SIG-M5 treated with dmso at 0.1 percent for 504 hours (cell line): ENCODE measurements around the gene CD44.

Experiments used
- DNase-seq: peaks from one replicate; lab custom pipeline; 2025; ENCODE audit not compliant: unreplicated experiment; lab: John Stamatoyannopoulos, UW

CD44 gene

DNA sequence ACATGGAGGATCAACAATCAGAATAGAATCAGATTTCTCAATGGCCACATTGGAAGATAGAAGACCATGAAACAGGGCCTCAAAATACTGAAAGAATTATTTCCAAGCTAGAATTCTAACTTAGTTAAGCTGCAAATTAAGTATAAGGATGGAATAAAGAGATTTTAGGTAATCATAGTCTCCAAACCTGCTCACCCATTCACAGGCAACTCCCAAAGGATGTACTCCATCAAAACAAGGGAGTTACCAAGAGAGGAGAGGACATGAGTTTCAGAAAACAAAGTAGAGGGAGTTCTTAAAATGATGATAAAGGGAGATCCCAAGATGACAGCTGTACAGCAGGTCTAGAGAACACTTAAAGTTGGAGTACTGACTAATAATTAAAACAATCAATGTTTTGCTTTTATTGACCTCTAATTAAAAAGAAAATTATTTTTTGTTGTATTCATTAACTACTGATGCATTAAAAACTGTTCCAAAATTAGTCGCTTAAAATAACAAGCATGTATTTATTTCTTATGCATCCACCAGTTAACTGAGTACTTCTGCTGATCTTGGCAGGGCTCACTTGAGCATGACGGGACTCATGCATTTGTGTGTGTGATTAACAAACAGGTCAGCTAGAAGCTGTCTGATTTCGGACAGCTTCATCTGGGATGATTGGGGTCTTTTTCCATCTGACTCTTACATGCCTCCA lies 95.6 kb downstream of the CD44 start:
- no peak for DNase-seq

DNA sequence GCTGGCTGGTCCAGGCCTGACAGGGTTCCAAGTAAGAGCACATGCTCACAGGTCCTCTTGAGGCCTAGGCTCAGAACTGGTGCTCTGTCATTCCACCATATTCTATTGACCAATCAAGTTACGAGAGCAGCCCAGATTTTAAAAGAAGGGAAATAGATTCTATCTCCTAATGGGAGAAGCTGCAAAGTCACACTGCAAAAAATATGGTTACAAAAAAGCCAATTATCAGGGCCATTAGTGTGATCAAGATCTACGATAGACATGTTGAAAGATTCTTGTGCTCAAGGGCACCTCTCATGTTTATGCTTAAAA lies 96.1 kb downstream of the CD44 start:
- DNase-seq = no peak

DNA sequence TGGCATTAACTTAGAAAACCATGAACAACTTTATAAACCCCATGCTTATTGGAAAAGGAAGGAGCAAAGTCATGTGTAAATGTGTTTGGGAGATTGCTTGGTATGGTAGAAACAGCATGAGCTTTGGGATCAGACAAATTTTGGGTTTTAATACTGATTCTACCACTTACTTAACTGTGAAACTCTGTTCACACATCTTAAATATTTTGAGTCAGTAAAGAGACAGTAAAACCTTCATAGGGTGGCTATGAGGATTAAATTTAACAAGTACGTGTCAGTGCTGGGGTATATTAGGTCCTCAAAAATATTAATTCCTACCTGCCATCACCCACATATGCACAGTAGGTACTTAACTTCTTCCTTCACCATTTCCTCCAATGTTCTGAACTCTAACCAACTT lies 96.5 kb downstream of the CD44 start:
- no peak for DNase-seq

DNA sequence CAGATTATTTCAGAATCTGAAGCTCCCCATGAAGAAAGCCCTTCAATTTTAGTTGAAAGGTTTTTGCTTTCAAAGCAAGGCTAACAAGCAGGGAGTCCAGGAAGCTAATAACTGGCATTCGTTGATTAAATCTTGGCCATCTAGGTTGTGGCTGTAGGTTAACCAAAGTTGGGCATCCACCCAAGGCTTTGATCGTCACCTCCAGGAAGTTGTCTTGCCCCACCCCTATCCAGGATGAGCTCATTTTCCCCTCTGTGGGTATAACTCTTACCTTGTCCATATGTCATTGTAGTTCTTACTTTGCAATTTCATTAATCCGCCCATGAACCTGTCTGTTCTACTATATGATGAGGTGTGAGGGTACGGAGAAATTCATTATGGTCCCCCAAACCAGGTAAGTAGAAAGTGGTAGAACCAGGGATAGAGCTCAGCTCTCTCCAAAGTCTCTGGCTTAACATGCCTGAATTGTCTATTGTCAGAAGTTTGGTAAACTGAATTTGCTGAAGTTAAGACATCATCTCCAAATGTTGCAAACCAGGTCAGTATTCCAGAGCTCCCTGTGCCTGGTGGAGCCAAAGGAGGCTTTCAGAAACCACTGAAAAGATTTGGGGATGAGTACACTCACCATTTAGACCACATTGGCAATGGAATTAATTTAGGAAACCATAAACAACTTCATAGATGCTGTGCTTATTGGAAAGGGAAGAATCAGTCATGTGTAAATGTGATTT lies 97.1 kb downstream of the CD44 start:
- no peak for DNase-seq

DNA sequence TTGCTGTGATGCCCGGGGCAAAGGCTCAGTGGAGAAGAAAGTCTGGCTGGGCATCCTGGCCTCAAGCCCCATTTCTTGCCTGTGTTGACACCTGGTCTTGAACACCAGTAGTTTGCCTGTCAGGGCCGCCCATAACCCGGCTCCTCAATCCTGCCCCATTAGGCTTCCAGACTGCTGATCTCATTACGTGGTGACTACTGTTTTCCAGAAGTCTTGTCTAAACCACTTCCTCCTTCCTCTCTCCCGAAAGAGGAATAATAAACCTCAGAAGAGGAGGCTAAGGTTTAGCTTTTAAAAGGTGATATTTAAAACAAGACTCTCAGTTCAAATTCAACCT lies 97.7 kb downstream of the CD44 start:
- DNase-seq = no peak

DNA sequence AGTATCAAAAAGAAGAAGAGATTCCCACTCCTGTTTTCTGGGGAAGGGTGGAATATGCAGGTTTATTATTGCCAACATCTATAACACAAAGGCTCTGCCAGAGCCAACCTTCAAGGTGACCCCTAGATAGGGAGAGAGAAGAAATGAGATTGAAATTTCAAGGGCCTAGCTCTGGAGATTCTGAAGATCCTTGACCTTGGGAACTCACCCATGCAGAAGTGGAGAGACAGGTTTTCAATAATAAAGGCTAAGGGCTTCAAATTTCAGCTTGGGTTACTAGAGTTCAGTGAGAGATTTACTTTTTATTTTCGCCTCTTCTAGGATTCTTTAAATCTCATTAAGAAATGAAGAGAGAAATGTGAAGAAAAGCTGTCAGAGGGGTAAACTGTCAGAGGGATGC lies 98.4 kb downstream of the CD44 start:
- no peak for DNase-seq

DNA sequence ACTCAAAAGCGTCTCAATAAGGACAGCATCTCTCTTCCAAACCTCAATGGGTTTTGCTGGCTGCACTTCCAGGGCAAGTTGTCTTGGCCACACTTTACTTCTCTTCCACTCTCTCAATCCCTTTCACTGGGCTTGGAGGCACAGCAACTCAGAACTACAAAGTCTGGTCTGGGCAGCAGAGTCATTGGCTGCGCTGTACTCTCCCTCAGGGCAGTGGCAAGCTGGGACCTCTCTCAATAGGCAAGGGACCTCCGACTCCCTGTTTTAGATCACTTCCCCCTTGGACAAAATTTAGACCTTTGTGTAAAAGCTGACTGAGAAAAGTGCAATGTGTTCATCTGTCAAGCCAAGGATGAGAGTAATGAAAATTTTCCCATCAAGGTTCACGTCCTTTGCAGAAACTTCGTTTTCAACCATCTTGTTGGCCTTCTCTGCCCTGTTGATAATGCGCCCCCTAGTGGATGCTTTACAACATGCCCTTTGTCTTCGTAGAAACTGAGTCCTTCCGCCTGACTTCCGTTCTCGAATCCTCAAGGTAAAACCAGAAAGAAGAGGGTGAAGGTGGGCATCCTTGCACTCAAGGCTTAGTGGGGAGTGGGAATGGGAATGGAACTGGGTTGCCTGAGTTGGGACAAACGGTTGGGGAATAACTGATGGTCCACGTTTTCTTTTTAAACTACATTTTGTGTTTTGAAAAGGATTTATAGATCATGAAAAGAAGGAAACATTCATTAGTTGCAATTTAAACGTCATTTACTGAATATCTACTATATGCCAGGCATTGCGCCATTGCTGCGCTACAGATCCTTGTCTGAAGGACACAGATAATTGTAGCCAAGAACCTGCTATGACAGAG lies 99.1 kb downstream of the CD44 start:
- peak; percentile 59 for DNase-seq

DNA sequence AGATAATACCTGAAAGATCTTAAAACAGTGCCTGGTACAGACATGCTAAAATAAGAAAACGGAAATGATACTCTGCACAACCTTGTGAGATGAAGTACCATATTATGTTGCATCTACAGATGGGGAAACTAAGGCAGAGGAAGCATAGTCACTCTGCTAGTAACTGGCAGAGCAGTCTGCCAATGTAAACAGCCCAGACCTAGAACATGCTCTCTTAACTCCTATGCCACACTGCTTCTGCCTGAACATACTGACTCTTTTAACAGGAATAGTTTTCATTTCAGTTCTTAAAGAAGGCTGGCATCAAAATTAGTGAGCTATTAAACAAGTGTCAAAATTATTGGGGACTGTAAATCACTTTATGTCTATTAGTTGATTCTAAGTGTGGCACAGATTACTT lies 99.9 kb downstream of the CD44 start:
- DNase-seq = no peak

DNA sequence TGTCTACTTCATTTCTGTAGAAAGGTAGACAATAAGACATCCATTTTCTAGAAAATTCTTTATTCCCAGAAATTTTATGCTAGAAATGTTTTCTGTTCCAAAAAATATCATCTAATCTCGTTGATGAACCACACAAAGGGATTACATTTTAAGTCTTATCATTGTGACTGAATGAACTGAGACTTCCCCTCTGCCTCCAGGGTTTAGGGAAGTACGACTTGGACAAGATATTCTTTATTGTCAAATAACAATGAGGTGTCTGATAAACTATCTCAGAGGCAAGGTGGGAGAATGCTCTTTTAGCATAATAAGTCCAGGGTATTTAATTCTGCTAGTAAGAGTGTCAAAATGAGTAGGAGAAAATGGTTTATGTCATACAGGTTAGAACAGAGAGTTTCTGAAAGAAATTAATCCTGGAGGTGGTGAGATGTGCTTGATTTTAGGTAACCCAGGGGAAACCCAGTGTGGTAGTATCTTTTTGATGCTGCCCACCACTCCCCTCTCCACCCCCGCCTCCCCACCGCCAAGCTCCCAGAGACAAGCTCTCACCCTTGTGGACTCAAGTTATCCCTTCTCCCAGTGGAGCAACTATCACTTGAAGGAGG lies 100.6 kb downstream of the CD44 start:
- peak; percentile 22 for DNase-seq

DNA sequence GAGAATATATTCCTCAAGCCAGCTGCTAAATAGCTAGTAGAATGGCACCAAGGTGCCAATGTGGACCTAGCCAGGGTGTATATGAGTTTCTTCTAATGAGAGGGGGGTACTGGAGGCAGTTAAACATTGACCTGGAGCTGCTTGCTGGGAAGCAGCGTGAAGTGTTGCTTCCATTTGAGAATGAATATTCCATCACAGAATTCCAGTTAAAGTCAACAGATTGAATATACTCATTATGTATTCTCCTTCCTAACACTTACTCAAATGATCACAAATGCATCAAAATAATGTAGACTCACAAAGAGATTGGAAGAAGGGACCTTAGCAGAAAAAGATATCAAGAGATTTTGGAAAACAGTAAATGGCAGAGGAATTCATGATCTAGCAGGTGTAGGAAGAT lies 102.1 kb downstream of the CD44 start:
- no peak for DNase-seq

DNA sequence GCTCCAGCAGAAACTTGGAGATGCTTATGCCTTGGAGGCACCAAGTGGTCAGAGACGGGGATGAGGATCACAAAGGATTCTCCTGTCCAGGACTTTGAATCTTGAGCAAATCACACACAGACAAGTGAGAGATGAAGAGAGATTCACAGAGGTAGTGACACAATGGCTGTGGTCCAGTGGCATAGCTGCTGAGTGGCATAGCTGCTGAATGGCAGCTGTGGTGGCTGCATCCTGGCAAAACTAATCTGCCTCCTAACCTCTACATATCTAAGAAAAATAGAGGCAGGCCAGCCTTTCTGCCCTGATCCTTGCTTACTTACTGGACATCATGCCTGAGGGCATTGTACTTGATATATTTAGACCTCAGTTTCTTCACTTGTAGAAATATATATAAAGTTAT lies 102.6 kb downstream of the CD44 start:
- no peak for DNase-seq

DNA sequence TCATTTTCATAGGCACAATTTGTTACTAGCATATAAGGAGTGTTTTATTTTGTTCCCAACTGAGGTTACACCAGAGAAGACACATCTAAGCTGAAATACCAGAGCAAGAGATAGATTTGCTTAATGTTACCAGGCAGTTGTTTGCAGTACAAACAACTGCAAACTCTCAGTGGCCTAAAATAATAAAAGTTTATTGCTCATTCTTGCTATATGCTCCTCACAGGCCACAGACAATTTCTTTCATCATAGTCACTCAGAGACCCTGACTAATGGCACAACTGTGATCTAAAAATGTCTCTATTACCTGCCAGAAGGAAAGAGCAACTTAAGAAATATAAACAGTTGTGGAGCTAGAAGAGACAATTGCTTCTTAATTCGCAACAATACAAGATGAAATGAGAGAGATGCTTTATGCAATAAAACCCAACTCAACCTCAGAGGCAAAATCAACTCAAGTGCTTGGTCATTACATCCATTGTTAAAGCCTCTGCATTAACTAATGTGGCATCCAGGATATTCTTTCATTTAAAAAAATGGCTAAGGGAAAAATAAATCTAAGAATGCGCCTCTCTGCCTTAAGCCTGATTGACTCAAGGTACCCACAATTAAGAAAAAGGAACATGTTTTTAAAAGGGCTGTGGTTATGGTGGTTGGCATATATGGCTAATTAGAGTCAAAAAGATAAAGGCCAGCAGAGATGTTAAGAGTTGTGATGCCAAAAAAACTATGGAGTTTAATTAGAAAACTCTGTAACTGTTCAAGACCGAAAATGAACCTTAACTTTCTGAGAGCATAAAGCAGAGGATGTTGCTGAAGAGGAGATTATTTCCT lies 103.7 kb downstream of the CD44 start:
- no peak for DNase-seq

DNA sequence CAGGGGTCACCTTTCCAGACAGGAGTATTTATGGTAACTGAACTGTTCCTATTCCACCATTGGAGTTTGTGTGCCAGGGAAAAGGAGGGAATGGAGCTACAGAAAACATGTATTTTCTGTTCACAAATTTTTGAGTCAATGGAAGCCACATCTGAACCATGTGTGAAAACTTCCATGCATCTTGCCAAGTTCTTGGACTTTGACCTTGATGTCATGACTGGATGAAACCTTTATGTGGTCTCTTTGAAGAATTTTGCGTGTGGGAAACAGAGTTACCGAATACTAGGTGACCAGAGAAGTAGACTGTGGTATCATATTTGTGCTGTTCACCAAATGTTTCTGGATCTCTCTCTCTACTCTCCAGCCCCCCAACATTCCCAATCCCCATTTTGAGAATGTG lies 104.8 kb downstream of the CD44 start:
- DNase-seq = no peak

DNA sequence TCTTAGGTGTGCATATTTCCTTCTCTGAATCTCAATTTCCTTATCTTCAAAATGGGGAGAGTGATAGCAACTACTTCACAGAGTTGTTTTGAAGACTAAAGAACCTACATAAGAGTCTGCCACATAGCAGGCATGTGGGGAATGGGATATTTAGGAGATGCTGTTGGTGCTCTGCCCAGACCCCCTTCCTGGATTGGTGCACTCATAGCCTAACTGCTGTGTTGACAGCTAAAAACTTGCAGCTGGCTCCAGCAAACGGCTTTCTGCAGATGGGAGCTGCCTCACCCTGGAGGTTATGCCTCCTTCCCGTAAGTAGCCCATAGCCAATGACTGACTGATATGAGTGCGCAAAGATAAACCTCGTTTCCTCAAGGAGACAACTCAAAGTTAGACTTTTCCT lies 106.1 kb downstream of the CD44 start:
- DNase-seq = no peak

DNA sequence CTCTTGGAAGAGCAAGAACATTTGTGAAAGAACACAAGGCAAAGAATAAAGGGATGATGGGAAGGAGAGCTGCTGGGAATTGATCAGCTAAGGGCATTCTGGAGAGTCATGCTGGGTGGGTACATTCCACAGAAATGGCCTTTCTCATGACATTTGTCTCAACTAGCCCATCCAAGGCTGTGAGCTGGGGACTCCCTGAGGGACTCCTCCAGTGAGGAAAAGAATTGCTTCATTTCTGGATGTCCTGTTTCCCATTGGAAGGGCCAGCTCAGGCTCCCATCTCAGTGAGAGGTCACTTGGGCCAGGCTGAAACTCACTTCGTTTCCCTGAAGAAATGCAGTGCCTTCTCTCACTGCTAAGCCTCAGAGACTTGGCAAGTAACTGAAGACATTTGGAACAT lies 106.8 kb downstream of the CD44 start:
- DNase-seq = no peak

DNA sequence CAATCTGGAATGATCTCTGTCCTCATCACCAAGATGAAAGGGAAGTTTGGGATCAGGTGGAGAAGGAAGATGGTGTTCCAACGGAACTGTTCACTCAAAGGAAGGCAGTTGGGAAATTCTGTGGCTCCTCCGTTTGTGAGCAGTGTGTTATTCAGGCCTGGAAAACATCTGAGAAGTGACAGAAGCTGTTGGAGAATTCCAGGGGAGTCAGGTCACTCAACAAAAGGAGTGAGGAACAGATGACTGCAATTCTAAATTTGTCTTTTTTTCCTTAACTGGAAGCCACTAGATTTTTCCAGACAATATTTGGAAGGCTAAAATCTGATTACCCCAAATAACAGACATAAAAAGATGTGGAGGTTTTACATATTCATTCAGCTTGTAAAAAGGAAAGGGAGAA lies 107.8 kb downstream of the CD44 start:
- DNase-seq = no peak

DNA sequence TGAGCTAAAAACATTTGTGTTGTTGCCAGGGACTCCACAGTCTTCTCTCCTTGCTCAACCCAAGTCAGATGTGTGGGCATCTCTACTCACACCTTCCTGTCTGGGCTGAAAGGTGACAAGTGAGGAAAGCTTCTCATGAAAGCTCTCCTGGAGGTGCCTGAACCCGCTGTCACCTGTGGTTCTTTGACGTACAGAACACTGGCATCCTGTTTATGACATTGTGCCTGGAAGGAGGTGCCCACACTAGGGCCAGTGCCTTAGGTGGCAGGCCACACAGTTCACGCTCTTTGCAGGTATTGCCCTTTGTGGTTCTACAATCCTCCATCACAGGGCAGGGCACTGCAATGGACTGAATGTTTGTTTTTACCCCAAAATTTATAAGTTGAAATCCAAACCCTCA lies 108.5 kb downstream of the CD44 start:
- DNase-seq = no peak

DNA sequence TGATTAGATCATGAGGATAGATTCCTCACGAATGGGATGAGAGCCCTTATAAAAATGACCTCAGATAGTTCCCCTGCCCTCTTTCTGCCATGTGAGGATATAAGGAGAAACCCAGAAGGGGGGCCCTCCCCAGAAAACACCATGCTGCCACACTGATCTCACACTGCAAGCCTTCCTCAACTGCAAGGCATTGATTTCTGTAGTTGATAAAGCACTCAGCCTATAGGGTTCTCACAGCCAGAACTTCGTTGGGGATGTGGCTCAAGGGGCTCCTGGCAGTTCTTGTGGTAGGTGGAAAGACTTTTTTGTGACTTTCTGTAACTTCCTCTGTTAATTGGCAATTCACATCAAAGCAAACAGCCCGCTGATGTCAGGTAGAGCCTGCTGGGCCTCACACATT lies 108.9 kb downstream of the CD44 start:
- no peak for DNase-seq

DNA sequence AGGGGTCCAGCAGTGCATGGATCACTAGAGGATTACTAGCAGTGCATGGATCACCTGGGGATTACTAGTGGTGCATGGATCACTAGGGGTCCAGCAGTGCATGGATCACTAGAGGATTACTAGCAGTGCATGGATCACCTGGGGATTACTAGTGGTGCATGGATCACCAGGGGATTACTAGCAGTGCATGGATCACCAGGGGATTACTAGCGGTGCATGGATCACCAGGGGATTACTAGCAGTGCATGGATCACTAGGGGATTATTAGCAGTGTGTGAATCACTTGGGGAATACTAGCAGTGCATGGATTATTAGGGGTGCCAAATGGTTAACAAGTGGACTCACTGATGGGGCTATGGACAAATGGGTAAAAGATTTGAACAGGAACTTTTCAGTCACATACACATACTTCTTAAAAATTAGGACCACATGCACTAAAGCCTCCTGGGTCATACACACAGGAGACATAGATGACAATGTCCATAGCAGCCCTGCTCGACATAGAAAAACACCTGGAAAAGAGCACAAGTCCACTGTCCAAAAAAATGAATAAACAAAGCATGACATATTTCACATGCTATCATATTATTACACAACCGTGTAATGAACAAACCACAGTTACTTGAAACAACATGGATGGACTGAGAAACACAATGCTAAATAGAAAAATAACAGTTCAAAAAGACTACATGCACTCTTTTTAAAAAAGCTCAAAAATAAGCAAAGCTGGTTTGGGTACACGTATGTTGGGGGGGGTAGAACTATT lies 109.8 kb downstream of the CD44 start:
- no peak for DNase-seq

DNA sequence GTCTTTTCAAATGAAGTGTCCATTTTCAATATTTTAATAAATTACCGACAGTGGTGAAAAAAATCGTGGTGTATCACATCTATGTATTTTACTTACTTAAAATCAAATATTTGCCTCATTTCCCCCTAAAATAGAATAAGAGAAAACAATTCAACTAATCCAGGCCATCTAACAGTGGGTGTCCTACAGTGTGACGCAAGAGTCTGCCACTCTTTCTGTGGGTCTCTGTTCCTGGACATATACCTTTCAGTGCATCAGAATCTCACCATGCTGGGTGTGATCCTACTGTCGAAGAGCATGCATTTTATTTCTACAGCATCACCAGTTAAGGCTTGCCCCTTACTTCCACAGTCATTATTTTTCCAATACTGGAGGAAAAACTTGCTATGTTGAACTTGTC lies 111.2 kb downstream of the CD44 start:
- no peak for DNase-seq
